Left lobe of liver (tissue), 2 donors: ENCODE results near the gene PARD3. TPM values are rescaled to one million over a fixed set of nuclear protein-coding genes. Genes with fewer than 3 reads are reported as not detected.

Source experiments
- ATAC-seq: fragments of 200-7000 bp; cut with Tn5 transposase; one replicate; pipeline ENCODE4 v1.9.1; 2020; ENCODE audit warnings: mild to moderate bottlenecking, moderate library complexity
- DNase-seq: peaks from one replicate; pipeline ENCODE4 v3.0.0-alpha.2; 2020; ENCODE audit warnings: low spot score
- total RNA-seq: library from RNA; stranded (reverse); gene quantifications from one replicate; pipeline ENCODE4 v1.2.1, GENCODE V29; 2021
- donor health status: DM: no; HTN: no; CAD: no; lungs with moderate emphysema.
- donor health status: DM: no; HTN: yes; CAD: no.

The PARD3 gene
- total RNA-seq, 1 donor from 2014 or later: 19.1 TPM

GRCh38 chr10:34104829-34105572 is 710.1 kb downstream of the PARD3 start:
- ATAC-seq (no peak), DNase-seq (no peak)

- no peak for ATAC-seq
- no peak for DNase-seq
These were observed 712.1 kb downstream of the PARD3 start for GRCh38 chr10:34102893-34103506.

GRCh38 chr10:34102237-34102673 is 712.8 kb downstream of the PARD3 start:
- peak; percentile 53 for ATAC-seq
- no peak for DNase-seq

GRCh38 chr10:34101001-34101400 is 714.1 kb downstream of the PARD3 start:
- DNase-seq (no peak), ATAC-seq (no peak)

- DNase-seq (peak; percentile 15), ATAC-seq (no peak)
These were observed 716.1 kb downstream of the PARD3 start for GRCh38 chr10:34098821-34099567.

- no peak for ATAC-seq
- DNase-seq: no peak
These were observed 717.4 kb downstream of the PARD3 start for GRCh38 chr10:34097682-34098081.

GRCh38 chr10:34094961-34095360 is 720.1 kb downstream of the PARD3 start:
- DNase-seq (no peak), ATAC-seq (no peak)

GRCh38 chr10:34094146-34094696 is 720.9 kb downstream of the PARD3 start:
- DNase-seq: peak; percentile 16
- ATAC-seq: no peak

- no peak for ATAC-seq
- DNase-seq: no peak
These were observed 722.2 kb downstream of the PARD3 start for GRCh38 chr10:34092891-34093290.

- peak; percentile 22 for DNase-seq
- no peak for ATAC-seq
These were observed 723.4 kb downstream of the PARD3 start for GRCh38 chr10:34091635-34092195.

- no peak for ATAC-seq
- DNase-seq: no peak
These were observed 725.8 kb downstream of the PARD3 start for GRCh38 chr10:34089253-34089652.

- no peak for DNase-seq
- ATAC-seq: no peak
These were observed 726.8 kb downstream of the PARD3 start for GRCh38 chr10:34088208-34088794.

GRCh38 chr10:34087095-34087418 is 728.0 kb downstream of the PARD3 start:
- ATAC-seq: no peak

GRCh38 chr10:34083567-34083966 is 731.5 kb downstream of the PARD3 start:
- DNase-seq: no peak
- ATAC-seq: no peak

More at GRCh38 chr10:34087095-34087418, 728.0 kb downstream of the PARD3 start:
- no peak for DNase-seq

GRCh38 chr10:34081948-34082347 is 733.1 kb downstream of the PARD3 start:
- DNase-seq (no peak), ATAC-seq (no peak)

- DNase-seq (no peak), ATAC-seq (no peak)
These were observed 733.8 kb downstream of the PARD3 start for GRCh38 chr10:34081347-34081743.

- no peak for DNase-seq
- no peak for ATAC-seq
These were observed 734.4 kb downstream of the PARD3 start for GRCh38 chr10:34080485-34081346.

- ATAC-seq (no peak), DNase-seq (no peak)
These were observed 735.2 kb downstream of the PARD3 start for GRCh38 chr10:34079702-34080484.
